Heart left ventricle (tissue), 16 donors: ENCODE data around the gene NMRK1. TPM values are rescaled to one million over a fixed set of nuclear protein-coding genes. Genes with fewer than 3 reads are reported as not detected.

Source experiments
- ATAC-seq, 4 donors: fragments of 200-7000 bp; cut with Tn5 transposase; one replicate each; pipeline ENCODE4 v1.9.1; 2020 to 2022; ENCODE audit warnings: moderate library complexity in 4 of 4, mild to moderate bottlenecking in 3 of 4, moderate number of reproducible peaks in 1 of 4
- DNase-seq, 5 donors: peaks; one replicate each; pipeline ENCODE4 v3.0.0-alpha.2; 2020
- H3K27ac ChIP-seq, 12 donors: fragments of 200-600 bp; sonication (generic) in 4 of 12; one replicate each; pipeline versions ENCODE4 v1.5.0 to v1.8.0; 2016 to 2022; ENCODE audit warnings: mild to moderate bottlenecking in 2 of 12
- H3K27me3 ChIP-seq, 9 donors: fragments of 200-600 bp; sonication (generic) in 2 of 9; one replicate each; pipeline versions ENCODE4 v1.5.1 to v1.8.0; 2016 to 2022; ENCODE audit warnings: mild to moderate bottlenecking in 3 of 9
- H3K36me3 ChIP-seq, 9 donors: fragments of 200-600 bp; sonication (generic) in 2 of 9; one replicate each; pipeline versions ENCODE4 v1.5.0 to v1.8.0; 2018 to 2022; ENCODE audit warnings: mild to moderate bottlenecking in 2 of 9
- H3K4me1 ChIP-seq, 12 donors: fragments of 200-600 bp; sonication (generic) in 4 of 12; one replicate each; pipeline versions ENCODE4 v1.5.0 to v1.8.0; 2016 to 2022; ENCODE audit warnings: mild to moderate bottlenecking in 3 of 12
- H3K4me3 ChIP-seq, 12 donors: fragments of 200-600 bp; sonication (generic) in 4 of 12; one replicate each; pipeline versions ENCODE4 v1.5.0 to v1.8.0; 2017 to 2022; ENCODE audit warnings: mild to moderate bottlenecking in 9 of 12, moderate library complexity in 4 of 12
- H3K9me3 ChIP-seq, 12 donors: fragments of 200-600 bp; sonication (generic) in 4 of 12; one replicate each; pipeline versions ENCODE4 v1.5.0 to v1.8.0; 2016 to 2022; ENCODE audit warnings: mild to moderate bottlenecking in 1 of 12
- CTCF ChIP-seq, 12 donors: fragments of 200-600 bp; sonication (generic) in 4 of 12; IDR thresholded peaks; one replicate each; pipeline versions ENCODE4 v1.5.0 to v1.8.0; 2018 to 2022; ENCODE audit warnings: antibody characterized with exemption in 12 of 12, mild to moderate bottlenecking in 5 of 12
- POLR2A ChIP-seq, 2 donors: fragments of 450-650 bp; IDR thresholded peaks; one replicate each; pipeline ENCODE4 v1.6.1; 2017; ENCODE audit warnings: antibody characterized with exemption in 2 of 2, mild to moderate bottlenecking in 2 of 2, moderate library complexity in 2 of 2
- WGBS, 4 donors: extraction: QIAGEN DNeasy Blood & Tissue Kit in 2 of 4; methylation state at CpG; one replicate each; pipeline versions ENCODE4 v1.1.5 to v1.1.7; 2013 to 2018; 5-methylcytosine and 5-hydroxymethylcytosine counted together
- intact Hi-C, 10 donors: fragments of 100-400 bp; cut with DNase I; formaldehyde crosslinking; loops; one replicate each; pipeline versions ENCODE4 v1.11.1 to v1.14.2; 2022
- polyA plus RNA-seq, 2 donors: library from polyadenylated mRNA; stranded (reverse); fragments of 200-250 nt; gene quantifications; one replicate each; pipeline ENCODE4 v1.2.3, GENCODE V29; 2013
- total RNA-seq, 9 donors: library from RNA; depleted of rRNA in 2 of 9; stranded (reverse); fragments of >200 nt in 2 of 9; fragmentation: NEBNext Ultra II Directional in 3 of 9; extraction: Animal tissue kit (Norgen Biotek cat#: 25700) in 3 of 9; gene quantifications; one replicate each; pipeline versions ENCODE4 v1.1.0 to v1.2.4, GENCODE V29; 2016 to 2023
- donor health status: ischemic (EF 13 %, LVEDD 7.1; RV severe dilation, severe dysfunction).
- donor health status: healthy with polysubstance abuse.
- donor health status: DM: no; HTN: yes; CAD: no.
- donor health status: DM: no; HTN: no; CAD: no.
- donor health status: ischemic (EF 25% LVEDD 6.9; RV normal size, moderate dysfunction).
- donor health status: ischemic (EF 25% LVEDD 5.7; RV mildly dilated, moderate dysfunction).
- donor health status: healthy.
- donor health status: DM: yes; HTN: yes; CAD: no.
- donor health status: ischemic (EF 35%, LVEDD 5.7; RV mildly dilated, moderate dysfunction).
- donor health status: nonischemic (EF 11% LVEDD 7.7; RV severe dilation, severe dysfunction).
- donor health status: DM: yes; HTN: yes; CAD: no.
- donor health status: PGD.
- donor health status: ischemic (EF 29% LVEDD 5.4; RV normal size, mild dysfunction).
- donor health status: nonischemic (EF 23%, LVEDD 6.1; RV moderate dilation, normal function).

The NMRK1 gene
- total and polyA plus RNA-seq, 11 donors = 5.5 to 25.0 (median 11.3) TPM

GRCh38 chr9:75054368-75055001 is 33.5 kb downstream of the NMRK1 start:
- Histone ChIP-seq H3K4me3 (no peak overlapping the region), H3K27me3 (no peaks in the 10 kb centered on the region), H3K9me3 (peaks cover 0 to 7% (median 0%) of the 10 kb centered on the region in 12 donors), H3K4me1 (no peaks in the 10 kb centered on the region), H3K27ac (no peak overlapping the region), H3K36me3 (no peaks in the 10 kb centered on the region)
- ATAC-seq (no peak), DNase-seq (no peak)
- WGBS, 4 donors = 79 to 87% (median 83%) methylated on average over 5 of the region's 5 CpGs
- intact Hi-C loops = no loop called here
- TF ChIP-seq CTCF (IDR thresholded peaks at IDR 0.05) = no peak

- H3K27me3 ChIP-seq = no peaks in the 10 kb centered on the region
- DNase-seq = no peak
- no peak for ATAC-seq
- WGBS, 4 donors = 89 to 100% (median 95%) methylated on average over 1 of the region's 1 CpG
- H3K4me1 ChIP-seq = no peaks in the 10 kb centered on the region
- intact Hi-C loops = no loop called here
- no peak overlapping the region for H3K4me3 ChIP-seq
- H3K36me3 ChIP-seq = no peaks in the 10 kb centered on the region
- H3K27ac ChIP-seq = no peak overlapping the region
- H3K9me3 ChIP-seq = peaks cover 0 to 3% (median 0%) of the 10 kb centered on the region in 12 donors
- TF ChIP-seq POLR2A (IDR thresholded peaks at IDR 0.05) (no peak), CTCF (IDR thresholded peaks at IDR 0.05) (no peak)
Measured at GRCh38 chr9:75053869-75054268, 34.1 kb downstream of the NMRK1 start.

GRCh38 chr9:75051285-75051684 is 36.7 kb downstream of the NMRK1 start:
- no peak for TF ChIP-seq POLR2A (IDR thresholded peaks at IDR 0.05)
- no peak for TF ChIP-seq CTCF (IDR thresholded peaks at IDR 0.05)
- H3K4me3 ChIP-seq = no peak overlapping the region
- intact Hi-C loops = no loop called here
- ATAC-seq (no peak), DNase-seq (no peak)
- no peak overlapping the region for H3K27ac ChIP-seq
- no peaks in the 10 kb centered on the region for H3K27me3 ChIP-seq
- H3K4me1 ChIP-seq = no peaks in the 10 kb centered on the region
- no peaks in the 10 kb centered on the region for H3K9me3 ChIP-seq
- no peaks in the 10 kb centered on the region for H3K36me3 ChIP-seq

- DNase-seq = no peak
- H3K9me3 ChIP-seq = no peaks in the 10 kb centered on the region
- H3K4me1 ChIP-seq = no peaks in the 10 kb centered on the region
- no peak overlapping the region for H3K27ac ChIP-seq
- intact Hi-C loops = no loop called here
- ATAC-seq = no peak
- H3K27me3 ChIP-seq = peaks cover 0 to 6% (median 0%) of the 10 kb centered on the region in 9 donors
- H3K4me3 ChIP-seq = no peak overlapping the region
- TF ChIP-seq POLR2A (IDR thresholded peaks at IDR 0.05) = no peak
- TF ChIP-seq CTCF (IDR thresholded peaks at IDR 0.05) = no peak
- H3K36me3 ChIP-seq = no peaks in the 10 kb centered on the region
- WGBS, 4 donors = 44 to 50% (median 46%) methylated on average over 2 of the region's 2 CpGs
Measured at GRCh38 chr9:75047506-75047905, 40.4 kb downstream of the NMRK1 start.
